ENCODE data around the gene SPPL3.

DNA sequence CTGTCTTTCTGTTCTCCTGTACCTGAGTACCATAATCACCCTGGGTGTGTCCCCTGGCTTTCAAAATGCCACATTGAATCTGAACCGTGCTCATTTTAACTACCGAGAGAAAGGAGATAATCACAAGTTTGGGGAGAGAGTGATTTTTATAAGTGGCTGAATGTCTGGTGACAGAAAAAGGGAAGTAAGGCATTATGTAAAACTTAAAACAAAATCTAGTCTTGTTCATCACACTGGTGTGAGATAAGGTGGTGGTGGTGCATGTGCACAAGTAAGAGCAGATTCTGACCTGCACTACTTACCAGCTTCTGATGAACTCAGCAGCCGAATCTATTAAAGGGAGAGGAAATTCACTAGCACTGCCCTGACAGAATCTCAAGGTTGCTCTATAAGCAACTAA lies 56.3 kb downstream of the SPPL3 start:
- TF ChIP-seq, protein P1, sequence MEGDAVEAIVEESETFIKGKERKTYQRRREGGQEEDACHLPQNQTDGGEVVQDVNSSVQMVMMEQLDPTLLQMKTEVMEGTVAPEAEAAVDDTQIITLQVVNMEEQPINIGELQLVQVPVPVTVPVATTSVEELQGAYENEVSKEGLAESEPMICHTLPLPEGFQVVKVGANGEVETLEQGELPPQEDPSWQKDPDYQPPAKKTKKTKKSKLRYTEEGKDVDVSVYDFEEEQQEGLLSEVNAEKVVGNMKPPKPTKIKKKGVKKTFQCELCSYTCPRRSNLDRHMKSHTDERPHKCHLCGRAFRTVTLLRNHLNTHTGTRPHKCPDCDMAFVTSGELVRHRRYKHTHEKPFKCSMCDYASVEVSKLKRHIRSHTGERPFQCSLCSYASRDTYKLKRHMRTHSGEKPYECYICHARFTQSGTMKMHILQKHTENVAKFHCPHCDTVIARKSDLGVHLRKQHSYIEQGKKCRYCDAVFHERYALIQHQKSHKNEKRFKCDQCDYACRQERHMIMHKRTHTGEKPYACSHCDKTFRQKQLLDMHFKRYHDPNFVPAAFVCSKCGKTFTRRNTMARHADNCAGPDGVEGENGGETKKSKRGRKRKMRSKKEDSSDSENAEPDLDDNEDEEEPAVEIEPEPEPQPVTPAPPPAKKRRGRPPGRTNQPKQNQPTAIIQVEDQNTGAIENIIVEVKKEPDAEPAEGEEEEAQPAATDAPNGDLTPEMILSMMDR (conservative IDR thresholded peaks at IDR 0.05), result no peak
- TF ChIP-seq ZFX (IDR thresholded peaks at IDR 0.05), result no peak

Data from C4-2B (cell line).